Measurements from ENCODE around the gene BSG.
"Not testable (repeated sequence)": the region's sequence is repeated elsewhere in the genome, so short reads cannot be mapped to it uniquely, and the experiment has no call there.

BSG gene

GRCh38 chr19:616747-617526 is 44.5 kb downstream of the BSG start:
- TF ChIP-seq CTCF (conservative IDR thresholded peaks at IDR 0.05; ENCODE audit: low read length): no peak
- no peak overlapping the region for H3K4me3 ChIP-seq (ENCODE audit: low read length)
- no peak for DNase-seq (ENCODE audit: low read depth)

GRCh38 chr19:617551-618246 is 45.3 kb downstream of the BSG start:
- no peak overlapping the region for H3K4me3 ChIP-seq (ENCODE audit: low read length)
- DNase-seq (ENCODE audit: low read depth): no peak
- no peak for TF ChIP-seq CTCF (conservative IDR thresholded peaks at IDR 0.05; ENCODE audit: low read length)

GRCh38 chr19:618247-618619 is 45.8 kb downstream of the BSG start:
- H3K4me3 ChIP-seq (ENCODE audit: low read length): no peak overlapping the region
- DNase-seq (ENCODE audit: low read depth): no peak
- TF ChIP-seq CTCF (conservative IDR thresholded peaks at IDR 0.05; ENCODE audit: low read length): no peak

GRCh38 chr19:618674-619285 is 46.4 kb downstream of the BSG start:
- no peak overlapping the region for H3K4me3 ChIP-seq (ENCODE audit: low read length)
- DNase-seq (ENCODE audit: low read depth): no peak
- TF ChIP-seq CTCF (conservative IDR thresholded peaks at IDR 0.05; ENCODE audit: low read length): no peak

- no peak for TF ChIP-seq CTCF (conservative IDR thresholded peaks at IDR 0.05; ENCODE audit: low read length)
- DNase-seq (ENCODE audit: low read depth): no peak
- H3K4me3 ChIP-seq (ENCODE audit: low read length): no peak overlapping the region
Observed at GRCh38 chr19:619286-620002, 47.0 kb downstream of the BSG start.

- DNase-seq (ENCODE audit: low read depth): no peak
- TF ChIP-seq CTCF (conservative IDR thresholded peaks at IDR 0.05; ENCODE audit: low read length): no peak
- no peak overlapping the region for H3K4me3 ChIP-seq (ENCODE audit: low read length)
Observed at GRCh38 chr19:620166-620862, 47.9 kb downstream of the BSG start.

GRCh38 chr19:621191-621590 is 48.8 kb downstream of the BSG start:
- not testable (repeated sequence) for DNase-seq (ENCODE audit: low read depth); H3K4me3 ChIP-seq (ENCODE audit: low read length)

Data from AG10803 (cell line).